K562 (cell line): ENCODE results near the gene ANAPC16. TPM values are rescaled to one million over a fixed set of nuclear protein-coding genes. Genes with fewer than 3 reads are reported as not detected.

Experiments
- ARID4B ChIP-seq: sonication (generic); formaldehyde crosslinking; IDR thresholded peaks from 2 replicates; pipeline ENCODE4 v1.8.0; 2022; ENCODE audit warnings: mild to moderate bottlenecking, missing genetic modification reagents
- CHD1 ChIP-seq: fragments of 200-600 bp; sonication (generic); IDR thresholded peaks from one replicate; pipeline ENCODE4 v1.6.1; 2012; ENCODE audit warnings: mild to moderate bottlenecking, moderate library complexity, low read length, inconsistent platforms
- KAT7 ChIP-seq: sonication (generic); formaldehyde crosslinking; IDR thresholded peaks from 2 replicates; pipeline ENCODE4 v1.8.0; 2022; ENCODE audit warnings: missing genetic modification reagents, mild to moderate bottlenecking, borderline replicate concordance
- POLR3A ChIP-seq: IDR thresholded peaks from 2 replicates; pipeline ENCODE4 v1.6.1; 2011; ENCODE audit warnings: borderline replicate concordance, mild to moderate bottlenecking, moderate library complexity; ENCODE audit not compliant: insufficient read length, insufficient read depth; ENCODE audit errors: extremely low read depth
- SRSF9 ChIP-seq: fragments of 200-400 bp; formaldehyde crosslinking; IDR thresholded peaks from 2 replicates; pipeline ENCODE4 v1.6.1; 2017; ENCODE audit warnings: low read depth, low read length, borderline replicate concordance
- XRCC3 ChIP-seq: fragments of 450-650 bp; IDR thresholded peaks from 2 replicates; pipeline ENCODE4 v1.6.1; 2017; ENCODE audit warnings: mild to moderate bottlenecking, moderate library complexity
- ZBTB49 ChIP-seq: sonication (generic); formaldehyde crosslinking; IDR thresholded peaks from 2 replicates; pipeline ENCODE4 v1.8.0; 2022; ENCODE audit warnings: missing genetic modification reagents, mild to moderate bottlenecking, borderline replicate concordance
- ZNF444 ChIP-seq: fragments of 250-450 bp; sonication (Bioruptor Pico); IDR thresholded peaks from 2 replicates; pipeline ENCODE4 v1.4.0; 2020; ENCODE audit warnings: mild to moderate bottlenecking, moderate library complexity
- ZNF830 ChIP-seq: fragments of 250-450 bp; sonication (Bioruptor Pico); IDR thresholded peaks from 2 replicates; pipeline ENCODE4 v1.5.0; 2021; ENCODE audit warnings: mild to moderate bottlenecking
- ZSCAN29 ChIP-seq: fragments of 450-650 bp; IDR thresholded peaks from 2 replicates; pipeline ENCODE4 v1.6.1; 2017
- polyA plus RNA-seq, 8 experiments: library from polyadenylated mRNA; depleted of rRNA in 4 of 8; stranded (reverse) in 5 of 8; unstranded in 3 of 8; fragments of >200 nt; fragmentation: Nextera tagmentation in 2 of 8; fragmentation: Illumina TruSeq in 1 of 8; extraction: Ambion mirVana in 2 of 8; extraction: Trizol in 1 of 8; gene quantifications; 2 replicates each; pipeline versions ENCODE4 v1.2.1 to v1.2.3, GENCODE V29; 2011 to 2014; ENCODE audit warnings: inconsistent platforms in 1 of 8, missing spikeins in 1 of 8
- total RNA-seq, 7 experiments: library from RNA; depleted of rRNA in 6 of 7; stranded (reverse); fragments of >200 nt in 6 of 7; fragmentation: Illumina TruSeq in 2 of 7; extraction: Trizol in 2 of 7; gene quantifications; 2 replicates each; pipeline versions ENCODE4 v1.2.1 to v1.2.3, GENCODE V29; 2011 to 2021; ENCODE audit warnings: low replicate concordance in 1 of 7
- TF ChIP-seq, protein P1 (sequence below): fragments of 250-450 bp; sonication (Bioruptor Pico); IDR thresholded peaks from 2 replicates; pipeline ENCODE4 v1.4.0; 2020; ENCODE audit warnings: borderline replicate concordance
- TF ChIP-seq, protein P2 (sequence below): fragments of 450-650 bp; IDR thresholded peaks from 2 replicates; pipeline ENCODE4 v1.6.1; 2016; ENCODE audit warnings: borderline replicate concordance

ANAPC16 gene
- total and polyA plus RNA-seq, 9 of the 15 experiments (the other 6 are each of a cell fraction or from before 2014, with no cell fraction given), result 42.6 to 208 (median 108) TPM

GRCh38 chr10:72274213-72274729 is 58.5 kb downstream of the ANAPC16 start (continued):
- TF ChIP-seq, protein P1, sequence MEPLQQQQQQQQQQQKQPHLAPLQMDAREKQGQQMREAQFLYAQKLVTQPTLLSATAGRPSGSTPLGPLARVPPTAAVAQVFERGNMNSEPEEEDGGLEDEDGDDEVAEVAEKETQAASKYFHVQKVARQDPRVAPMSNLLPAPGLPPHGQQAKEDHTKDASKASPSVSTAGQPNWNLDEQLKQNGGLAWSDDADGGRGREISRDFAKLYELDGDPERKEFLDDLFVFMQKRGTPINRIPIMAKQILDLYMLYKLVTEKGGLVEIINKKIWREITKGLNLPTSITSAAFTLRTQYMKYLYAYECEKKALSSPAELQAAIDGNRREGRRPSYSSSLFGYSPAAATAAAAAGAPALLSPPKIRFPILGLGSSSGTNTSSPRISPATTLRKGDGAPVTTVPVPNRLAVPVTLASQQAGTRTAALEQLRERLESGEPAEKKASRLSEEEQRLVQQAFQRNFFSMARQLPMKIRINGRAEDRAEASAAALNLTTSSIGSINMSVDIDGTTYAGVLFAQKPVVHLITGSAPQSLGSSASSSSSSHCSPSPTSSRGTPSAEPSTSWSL (CRISPR knock-in tag), result no peak
- peak; percentile 4; the same call in 1 of the 2 replicates for TF ChIP-seq ZBTB49 (CRISPR knock-in tag)
- no peak for TF ChIP-seq POLR3A
- TF ChIP-seq CHD1, result peak; percentile 99
- TF ChIP-seq, protein P2, sequence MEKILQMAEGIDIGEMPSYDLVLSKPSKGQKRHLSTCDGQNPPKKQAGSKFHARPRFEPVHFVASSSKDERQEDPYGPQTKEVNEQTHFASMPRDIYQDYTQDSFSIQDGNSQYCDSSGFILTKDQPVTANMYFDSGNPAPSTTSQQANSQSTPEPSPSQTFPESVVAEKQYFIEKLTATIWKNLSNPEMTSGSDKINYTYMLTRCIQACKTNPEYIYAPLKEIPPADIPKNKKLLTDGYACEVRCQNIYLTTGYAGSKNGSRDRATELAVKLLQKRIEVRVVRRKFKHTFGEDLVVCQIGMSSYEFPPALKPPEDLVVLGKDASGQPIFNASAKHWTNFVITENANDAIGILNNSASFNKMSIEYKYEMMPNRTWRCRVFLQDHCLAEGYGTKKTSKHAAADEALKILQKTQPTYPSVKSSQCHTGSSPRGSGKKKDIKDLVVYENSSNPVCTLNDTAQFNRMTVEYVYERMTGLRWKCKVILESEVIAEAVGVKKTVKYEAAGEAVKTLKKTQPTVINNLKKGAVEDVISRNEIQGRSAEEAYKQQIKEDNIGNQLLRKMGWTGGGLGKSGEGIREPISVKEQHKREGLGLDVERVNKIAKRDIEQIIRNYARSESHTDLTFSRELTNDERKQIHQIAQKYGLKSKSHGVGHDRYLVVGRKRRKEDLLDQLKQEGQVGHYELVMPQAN, result peak; percentile 73
- no peak for TF ChIP-seq ZNF444 (CRISPR knock-in tag)
- TF ChIP-seq XRCC3, result no peak
- TF ChIP-seq ZSCAN29, result 0 out of 2 replicates have a peak, but pooled peaks have one; percentile 55
- peak; percentile 100 for TF ChIP-seq KAT7 (CRISPR knock-in tag)
- 0 out of 2 replicates have a peak, but pooled peaks have one; percentile 7 for TF ChIP-seq ARID4B (CRISPR knock-in tag)
- TF ChIP-seq ZNF830, result 0 out of 2 replicates have a peak, but pooled peaks have one; percentile 63
- no peak for TF ChIP-seq SRSF9
